GM10248 (cell line): ENCODE data around the gene TIMD4.

ENCODE experiments used
- CTCF ChIA-PET: fragments of 300-600 bp; sonication (Branson Sonifier 250); formaldehyde crosslinking; extraction: SDS; loops from one replicate; lab custom pipeline; 2021; ENCODE audit warnings: antibody characterized with exemption; lab: Yijun Ruan, JAX
- POLR2A ChIA-PET: fragments of 350-650 bp; sonication (Branson Sonifier 250); formaldehyde crosslinking; extraction: SDS; loops from one replicate; lab custom pipeline; 2020; ENCODE audit warnings: antibody characterized with exemption; lab: Yijun Ruan, JAX
- DNase-seq: peaks from one replicate; pipeline ENCODE4 v3.0.0; 2012; ENCODE audit errors: extremely low spot score
- CTCF ChIP-seq: IDR thresholded peaks from 2 replicates; pipeline ENCODE4 v1.5.1; 2012; ENCODE audit warnings: mild to moderate bottlenecking, low read depth; ENCODE audit errors: extremely low read depth, missing control alignments, control extremely low read depth

TIMD4 gene

DNA sequence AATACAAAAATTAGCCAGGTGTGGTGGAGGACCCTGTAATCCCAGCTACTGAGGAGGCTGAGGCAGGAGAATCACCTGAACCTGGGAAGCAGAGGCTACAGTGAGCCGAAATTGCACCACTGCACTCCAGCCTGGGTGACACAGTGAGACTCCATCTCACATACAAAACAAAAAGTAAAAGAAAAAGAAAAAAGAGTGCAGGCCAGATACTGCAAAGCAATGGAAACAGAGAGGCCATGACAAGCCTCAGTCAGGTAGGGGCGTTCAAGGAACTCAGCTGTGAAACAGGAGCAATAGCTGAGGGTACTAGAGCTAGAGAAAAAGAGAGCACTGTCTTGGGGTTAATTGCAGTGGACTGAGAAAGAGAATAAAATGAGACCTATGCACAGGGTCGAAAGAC, 56.2 kb downstream of the TIMD4 start:
- DNase-seq: no peak
- TF ChIP-seq CTCF: no peak
- ChIA-PET POLR2A (no interaction called here), CTCF (interaction anchor here (1.0 kb wide), 1 partner anchor 9 kb away, joined by 4 read pairs; no protein-coding TSS in a partner anchor)

DNA sequence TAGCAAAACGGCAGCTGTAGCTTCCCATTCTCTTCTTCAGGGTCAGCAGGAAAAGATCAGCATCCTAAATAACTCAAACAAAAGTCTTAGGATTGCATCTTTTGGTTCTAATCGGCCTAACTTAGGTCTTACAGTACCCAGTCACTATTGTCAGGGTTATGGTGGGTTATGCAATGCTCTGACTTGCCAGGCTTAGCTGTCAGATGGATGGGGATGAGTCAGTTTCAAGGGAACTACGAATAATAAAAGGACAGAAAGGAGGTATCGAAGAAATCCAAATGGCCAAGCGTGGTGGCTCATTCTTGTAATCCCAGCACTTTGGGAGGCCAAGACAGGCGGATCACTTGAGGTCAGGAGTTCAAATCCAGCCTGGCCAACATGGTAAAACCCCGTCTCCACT, 66.5 kb downstream of the TIMD4 start:
- no peak for TF ChIP-seq CTCF
- ChIA-PET POLR2A (no interaction called here), CTCF (interaction anchor here (1.2 to 1.6 kb wide), 2 partner anchors 9 to 23 kb away, joined by 3 to 4 read pairs; no protein-coding TSS in a partner anchor)
- no peak for DNase-seq

DNA sequence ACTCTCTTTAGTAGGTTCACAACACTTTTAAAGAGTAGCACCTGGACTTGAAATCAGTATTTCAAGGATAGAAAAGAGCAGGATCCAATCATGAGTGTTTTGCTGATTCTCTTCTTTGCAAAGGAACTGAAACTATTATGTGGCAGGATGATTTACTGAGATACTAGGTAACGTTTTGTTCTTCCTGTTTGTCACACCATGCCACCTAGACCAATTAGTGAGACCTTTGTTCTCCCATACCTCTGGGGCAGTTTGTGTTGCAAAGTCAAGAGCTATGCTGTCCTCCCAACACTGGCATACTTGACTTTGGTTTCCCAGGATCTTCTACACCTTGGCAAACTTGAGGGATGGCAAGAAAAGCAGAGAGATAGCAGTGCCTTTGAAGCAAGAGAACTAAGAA, 69.5 kb downstream of the TIMD4 start:
- ChIA-PET CTCF (interaction anchor here (1.2 to 2.1 kb wide), 5 partner anchors 10 to 250 kb away, joined by 3 to 7 read pairs (median 4); partner anchors contain the start of gene MED7), POLR2A (no interaction called here)
- no peak for TF ChIP-seq CTCF
- DNase-seq: peak; percentile 23

DNA sequence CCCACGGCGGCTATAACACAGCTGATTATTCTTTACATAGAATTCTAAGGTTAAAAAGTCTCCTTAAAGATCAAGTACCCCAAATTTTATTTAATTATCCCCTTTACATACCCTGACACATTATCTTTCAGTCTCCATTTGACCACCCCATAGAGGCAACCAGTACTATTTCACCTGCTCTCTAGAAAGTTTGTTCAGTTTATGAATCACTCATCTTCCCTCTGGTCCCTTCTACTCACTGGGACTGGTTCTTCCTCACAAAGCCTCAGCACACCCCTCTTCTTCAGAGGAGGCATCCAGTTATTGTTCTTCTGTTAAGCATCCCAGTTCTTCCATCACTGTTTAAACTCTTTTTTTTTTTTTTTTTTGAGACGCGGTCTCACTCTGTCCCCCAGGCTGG, 70.2 kb downstream of the TIMD4 start:
- POLR2A ChIA-PET: no interaction called here
- CTCF ChIA-PET: interaction anchor here (1.0 to 2.1 kb wide), 4 partner anchors 13 to 250 kb away, joined by 3 to 5 read pairs (median 3); partner anchors contain the start of gene MED7
- DNase-seq: no peak
- TF ChIP-seq CTCF: no peak

DNA sequence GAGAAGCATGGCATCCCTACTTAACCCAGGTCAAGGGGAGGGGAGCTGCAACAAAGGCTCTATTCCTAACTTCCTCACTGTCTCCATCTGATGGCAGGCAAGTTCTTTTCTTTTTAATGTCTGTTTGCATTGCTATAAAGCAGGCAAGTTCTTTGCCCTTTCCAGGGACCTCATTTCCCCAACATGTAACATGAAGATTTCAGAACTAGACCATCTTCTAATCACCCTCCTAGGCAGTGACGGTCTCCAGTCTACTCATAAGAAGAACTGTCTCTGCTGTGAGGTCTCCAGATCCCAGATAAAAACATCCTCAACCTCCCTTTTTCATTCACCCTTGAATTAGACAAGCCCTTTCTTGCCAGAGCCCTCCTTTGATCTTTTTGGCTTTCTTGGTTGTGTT, 70.8 kb downstream of the TIMD4 start:
- ChIA-PET POLR2A (no interaction called here), CTCF (interaction anchor here (1.0 to 2.1 kb wide), 2 partner anchors 16 to 28 kb away, joined by 3 to 5 read pairs; no protein-coding TSS in a partner anchor)
- DNase-seq: no peak
- TF ChIP-seq CTCF: peak; percentile 52

- CTCF ChIA-PET: interaction anchor here (0.8 to 2.0 kb wide), 6 partner anchors 43 to 243 kb away, joined by 3 to 5 read pairs (median 3); no protein-coding TSS in a partner anchor
- no peak for DNase-seq
- POLR2A ChIA-PET: no interaction called here
- TF ChIP-seq CTCF: no peak
These were observed 74.5 kb downstream of the TIMD4 start for GRCh38 chr5:156888520-156888919.
